ENCODE results near the gene IL3RA. TPM values are rescaled to one million over a fixed set of nuclear protein-coding genes. Genes with fewer than 3 reads are reported as not detected.

The IL3RA gene
- total RNA-seq, 1 experiment from 2014 or later: not detected

DNA sequence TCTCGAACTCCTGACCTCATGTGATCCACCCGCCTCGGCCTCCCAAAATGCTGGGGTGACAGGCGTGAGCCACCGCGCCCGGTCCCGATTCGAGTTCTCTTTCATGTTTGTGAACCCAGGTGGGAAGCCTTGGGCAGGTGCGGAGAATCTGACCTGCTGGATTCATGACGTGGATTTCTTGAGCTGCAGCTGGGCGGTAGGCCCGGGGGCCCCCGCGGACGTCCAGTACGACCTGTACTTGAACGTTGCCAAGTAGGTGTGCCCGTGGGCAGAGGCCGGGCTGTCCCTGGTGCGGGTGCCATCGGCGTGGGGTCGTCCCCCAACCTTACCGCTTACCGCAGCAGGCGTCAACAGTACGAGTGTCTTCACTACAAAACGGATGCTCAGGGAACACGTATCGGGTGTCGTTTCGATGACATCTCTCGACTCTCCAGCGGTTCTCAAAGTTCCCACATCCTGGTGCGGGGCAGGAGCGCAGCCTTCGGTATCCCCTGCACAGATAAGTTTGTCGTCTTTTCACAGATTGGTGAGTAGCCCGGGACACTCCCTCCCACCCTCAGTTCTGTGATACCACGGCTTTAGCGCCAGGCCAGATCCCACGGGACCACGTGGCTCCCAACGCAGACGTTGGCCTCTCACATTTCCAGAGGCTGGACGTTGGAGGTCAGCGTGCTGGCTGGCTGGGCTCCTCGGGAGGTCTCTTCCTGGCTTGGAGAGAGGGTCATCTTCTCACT lies 15.6 kb downstream of the IL3RA start:
- Histone ChIP-seq H3K36me3 (ENCODE audit: control insufficient read depth, insufficient read depth, low read length) (no peaks in the 10 kb centered on the region), H3K9me3 (no peaks in the 10 kb centered on the region), H3K27me3 (replicated peaks; ENCODE audit: control insufficient read depth, insufficient read depth, low read length) (no peaks in the 10 kb centered on the region), H3K4me3 (ENCODE audit: low read depth, low read length) (no peak overlapping the region), H3K4me1 (no peaks in the 10 kb centered on the region)
- TF ChIP-seq, protein P1, sequence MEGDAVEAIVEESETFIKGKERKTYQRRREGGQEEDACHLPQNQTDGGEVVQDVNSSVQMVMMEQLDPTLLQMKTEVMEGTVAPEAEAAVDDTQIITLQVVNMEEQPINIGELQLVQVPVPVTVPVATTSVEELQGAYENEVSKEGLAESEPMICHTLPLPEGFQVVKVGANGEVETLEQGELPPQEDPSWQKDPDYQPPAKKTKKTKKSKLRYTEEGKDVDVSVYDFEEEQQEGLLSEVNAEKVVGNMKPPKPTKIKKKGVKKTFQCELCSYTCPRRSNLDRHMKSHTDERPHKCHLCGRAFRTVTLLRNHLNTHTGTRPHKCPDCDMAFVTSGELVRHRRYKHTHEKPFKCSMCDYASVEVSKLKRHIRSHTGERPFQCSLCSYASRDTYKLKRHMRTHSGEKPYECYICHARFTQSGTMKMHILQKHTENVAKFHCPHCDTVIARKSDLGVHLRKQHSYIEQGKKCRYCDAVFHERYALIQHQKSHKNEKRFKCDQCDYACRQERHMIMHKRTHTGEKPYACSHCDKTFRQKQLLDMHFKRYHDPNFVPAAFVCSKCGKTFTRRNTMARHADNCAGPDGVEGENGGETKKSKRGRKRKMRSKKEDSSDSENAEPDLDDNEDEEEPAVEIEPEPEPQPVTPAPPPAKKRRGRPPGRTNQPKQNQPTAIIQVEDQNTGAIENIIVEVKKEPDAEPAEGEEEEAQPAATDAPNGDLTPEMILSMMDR (IDR thresholded peaks at IDR 0.05; ENCODE audit: insufficient read depth in 1 of 2, low read depth in 1 of 2, low read length in 1 of 2, severe bottlenecking in 1 of 2, unreplicated experiment in 1 of 2): no peak
- H3K4me1 Mint-ChIP-seq (ENCODE audit: low read depth, unreplicated experiment): no peaks in the 10 kb centered on the region
- intact Hi-C loops (cut with micrococcal nuclease; ENCODE audit: unreplicated experiment): no loop called here
- H3K36me3 Mint-ChIP-seq (ENCODE audit: insufficient read depth, unreplicated experiment): no peaks in the 10 kb centered on the region
- no peak overlapping the region for H3K4me3 Mint-ChIP-seq (ENCODE audit: unreplicated experiment)
- H3K27ac Mint-ChIP-seq (ENCODE audit: unreplicated experiment): no peak overlapping the region
- no peak for DNase-seq
- POLR2A ChIA-PET: no interaction called here
- BruUV-seq (replicated peaks): no TSS peak
- no peaks in the 10 kb centered on the region for H3K27me3 Mint-ChIP-seq (ENCODE audit: insufficient read depth, unreplicated experiment)
- H3K9me3 Mint-ChIP-seq (ENCODE audit: unreplicated experiment): no peaks in the 10 kb centered on the region
- CTCF ChIA-PET: no interaction called here

DNA sequence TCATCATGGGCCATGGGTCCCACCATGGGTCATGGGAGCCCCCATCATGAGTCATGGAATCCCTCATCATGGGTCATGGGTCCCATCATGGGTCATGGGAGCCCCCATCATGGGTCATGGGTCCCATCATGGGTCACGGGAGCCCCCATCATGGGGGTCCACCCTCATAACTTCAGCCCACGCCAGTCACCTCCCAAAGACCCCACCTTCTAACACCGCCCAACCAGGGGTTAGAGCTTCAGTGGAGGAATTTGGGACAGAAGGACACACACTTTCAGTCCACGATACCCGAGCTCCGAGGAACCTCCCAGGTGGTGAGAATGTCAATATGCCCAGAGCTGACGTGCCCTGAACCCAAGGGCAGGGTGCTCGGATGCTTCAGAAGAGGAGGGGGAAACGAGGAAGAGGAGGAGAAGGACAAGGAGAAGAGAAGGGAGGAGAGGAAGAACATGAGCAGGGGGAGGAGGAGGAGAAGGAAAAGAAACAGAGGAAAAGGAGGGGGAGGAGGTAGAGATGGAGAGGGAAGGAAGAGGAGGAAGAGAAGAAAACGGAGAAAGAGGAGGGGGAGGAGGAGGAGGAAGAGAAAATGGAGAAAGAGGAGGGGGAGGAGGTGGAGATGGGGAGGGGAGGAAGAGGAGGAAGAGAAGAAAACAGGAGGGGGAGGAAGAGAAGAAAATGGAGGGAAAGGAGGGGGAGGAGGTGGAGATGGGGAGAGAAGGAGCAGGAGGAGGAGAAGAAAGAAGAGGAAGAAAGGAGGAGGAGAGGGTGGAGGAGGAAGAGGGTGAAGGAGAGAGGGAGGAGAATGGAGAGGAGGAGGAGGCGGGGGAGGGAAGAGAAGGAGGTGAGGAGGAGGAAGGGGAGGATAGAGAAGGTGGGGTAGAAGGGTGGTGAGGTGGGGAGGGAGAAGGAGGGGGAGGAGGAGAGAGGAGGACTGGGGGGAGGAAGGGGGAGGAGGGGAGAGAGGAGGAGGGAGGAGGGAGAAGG lies 17.7 kb downstream of the IL3RA start:
- ChIA-PET POLR2A (no interaction called here), CTCF (no interaction called here)
- no peaks in the 10 kb centered on the region for H3K36me3 Mint-ChIP-seq (ENCODE audit: insufficient read depth, unreplicated experiment)
- H3K27ac Mint-ChIP-seq (ENCODE audit: unreplicated experiment): no peak overlapping the region
- no peak overlapping the region for H3K4me3 ChIP-seq (ENCODE audit: low read depth, low read length)
- intact Hi-C loops (cut with micrococcal nuclease; ENCODE audit: unreplicated experiment): no loop called here
- no peak overlapping the region for H3K4me3 Mint-ChIP-seq (ENCODE audit: unreplicated experiment)
- H3K4me1 Mint-ChIP-seq (ENCODE audit: low read depth, unreplicated experiment): no peaks in the 10 kb centered on the region
- H3K9me3 Mint-ChIP-seq (ENCODE audit: unreplicated experiment): no peaks in the 10 kb centered on the region
- no peaks in the 10 kb centered on the region for H3K36me3 ChIP-seq (ENCODE audit: control insufficient read depth, insufficient read depth, low read length)
- TF ChIP-seq, protein P1 (IDR thresholded peaks at IDR 0.05; ENCODE audit: insufficient read depth in 1 of 2, low read depth in 1 of 2, low read length in 1 of 2, severe bottlenecking in 1 of 2, unreplicated experiment in 1 of 2): no peak
- no peaks in the 10 kb centered on the region for H3K27me3 ChIP-seq (replicated peaks; ENCODE audit: control insufficient read depth, insufficient read depth, low read length)
- no peaks in the 10 kb centered on the region for H3K4me1 ChIP-seq
- no peak for DNase-seq
- no peaks in the 10 kb centered on the region for H3K27me3 Mint-ChIP-seq (ENCODE audit: insufficient read depth, unreplicated experiment)
- BruUV-seq (replicated peaks): no TSS peak
- H3K9me3 ChIP-seq: no peaks in the 10 kb centered on the region

DNA sequence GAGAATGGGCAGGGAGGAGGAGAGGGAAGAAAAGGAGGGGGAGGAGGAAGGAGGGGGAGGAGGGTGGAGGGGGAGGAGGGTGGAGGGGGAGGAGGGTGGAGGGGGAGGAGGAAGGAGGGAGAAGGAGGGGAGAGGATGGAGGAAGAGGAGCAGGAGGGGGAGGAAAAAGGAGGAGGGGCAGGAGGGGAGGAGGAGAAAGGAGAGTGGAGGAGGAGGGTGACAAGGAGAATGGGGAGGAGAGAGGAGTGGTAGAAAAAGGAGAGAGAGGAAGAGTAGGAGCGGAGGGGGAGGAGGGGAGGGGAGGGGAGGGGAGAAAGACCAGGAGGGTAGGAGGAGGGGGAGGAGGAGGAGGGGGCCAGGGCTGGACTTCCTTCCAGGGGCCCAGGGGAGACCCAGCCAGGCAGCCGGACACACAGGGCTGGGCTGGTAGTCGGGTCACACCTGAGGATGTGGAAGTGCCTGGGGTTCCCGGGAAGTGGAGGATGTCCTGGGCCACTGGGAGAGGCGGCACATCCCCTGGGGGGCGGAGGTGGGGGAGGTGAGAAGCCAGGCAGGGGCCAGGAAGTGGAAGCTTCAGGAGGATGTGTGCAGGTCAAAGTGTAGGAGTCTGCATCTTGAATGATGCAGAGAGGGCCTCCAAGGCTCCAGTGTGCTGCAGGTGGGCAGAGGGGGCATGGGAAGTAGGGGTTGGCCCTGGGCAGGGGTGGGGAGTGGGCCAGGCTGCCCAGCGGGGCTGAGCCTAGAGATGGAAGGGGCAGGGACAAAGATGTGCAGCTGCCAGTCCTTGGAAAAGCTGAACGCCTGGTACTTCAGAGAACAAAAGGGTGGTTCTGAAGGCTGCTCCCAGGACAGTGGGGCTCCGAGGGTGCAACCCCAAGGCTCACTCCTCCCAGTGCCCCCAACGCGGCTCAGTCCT lies 18.8 kb downstream of the IL3RA start:
- Histone ChIP-seq H3K4me1 (no peaks in the 10 kb centered on the region), H3K4me3 (ENCODE audit: low read depth, low read length) (no peak overlapping the region), H3K36me3 (ENCODE audit: control insufficient read depth, insufficient read depth, low read length) (no peaks in the 10 kb centered on the region), H3K27me3 (replicated peaks; ENCODE audit: control insufficient read depth, insufficient read depth, low read length) (no peaks in the 10 kb centered on the region), H3K9me3 (no peaks in the 10 kb centered on the region)
- POLR2A ChIA-PET: no interaction called here
- CTCF ChIA-PET: no interaction called here
- intact Hi-C loops (cut with micrococcal nuclease; ENCODE audit: unreplicated experiment): no loop called here
- H3K9me3 Mint-ChIP-seq (ENCODE audit: unreplicated experiment): no peaks in the 10 kb centered on the region
- TF ChIP-seq, protein P1 (IDR thresholded peaks at IDR 0.05; ENCODE audit: insufficient read depth in 1 of 2, low read depth in 1 of 2, low read length in 1 of 2, severe bottlenecking in 1 of 2, unreplicated experiment in 1 of 2): no peak
- no peaks in the 10 kb centered on the region for H3K4me1 Mint-ChIP-seq (ENCODE audit: low read depth, unreplicated experiment)
- H3K27ac Mint-ChIP-seq (ENCODE audit: unreplicated experiment): no peak overlapping the region
- H3K36me3 Mint-ChIP-seq (ENCODE audit: insufficient read depth, unreplicated experiment): no peaks in the 10 kb centered on the region
- no peak for DNase-seq
- no peak overlapping the region for H3K4me3 Mint-ChIP-seq (ENCODE audit: unreplicated experiment)
- H3K27me3 Mint-ChIP-seq (ENCODE audit: insufficient read depth, unreplicated experiment): peaks cover 6% of the 10 kb centered on the region
- no TSS peak for BruUV-seq (replicated peaks)

All from Caco-2 (cell line).